GM12891 (cell line): ENCODE data around the gene SKI.

Experiments used
- PAX5 ChIP-seq: IDR thresholded peaks from 2 replicates; pipeline ENCODE4 v1.6.1; 2011; ENCODE audit warnings: low read length, moderate library complexity, mild to moderate bottlenecking; ENCODE audit not compliant: insufficient read depth, severe bottlenecking
- POLR2A ChIP-seq: IDR thresholded peaks from 2 replicates; pipeline ENCODE4 v1.6.1; 2011; ENCODE audit warnings: low read depth, low read length, control low read depth
- POLR2AphosphoS5 ChIP-seq: IDR thresholded peaks from 2 replicates; pipeline ENCODE4 v1.6.1; 2011; ENCODE audit warnings: low read depth, low read length, control low read depth
- SPI1 ChIP-seq: IDR thresholded peaks from 2 replicates; pipeline ENCODE4 v1.6.1; 2011; ENCODE audit warnings: low read depth, low read length, control low read depth
- TAF1 ChIP-seq: IDR thresholded peaks from 2 replicates; pipeline ENCODE4 v1.6.1; 2011; ENCODE audit warnings: low read depth, low read length, control low read depth

GRCh38 chr1:2345297-2346075 lies 117.4 kb downstream of the SKI start:
- TF ChIP-seq TAF1 (no peak), POLR2AphosphoS5 (no peak), PAX5 (no peak), SPI1 (no peak), POLR2A (no peak)
